ENCODE results near the gene AGMO. TPM values are rescaled to one million over a fixed set of nuclear protein-coding genes. Genes with fewer than 3 reads are reported as not detected.
A peak's percentile ranks its signal among the peaks of the same experiment; 100 is the strongest.

The AGMO gene
- total RNA-seq, 1 donor from 2014 or later: 0.08 TPM

- no peak for ATAC-seq
Observed at GRCh38 chr7:15396210-15397158, 165.3 kb downstream of the AGMO start.

DNA sequence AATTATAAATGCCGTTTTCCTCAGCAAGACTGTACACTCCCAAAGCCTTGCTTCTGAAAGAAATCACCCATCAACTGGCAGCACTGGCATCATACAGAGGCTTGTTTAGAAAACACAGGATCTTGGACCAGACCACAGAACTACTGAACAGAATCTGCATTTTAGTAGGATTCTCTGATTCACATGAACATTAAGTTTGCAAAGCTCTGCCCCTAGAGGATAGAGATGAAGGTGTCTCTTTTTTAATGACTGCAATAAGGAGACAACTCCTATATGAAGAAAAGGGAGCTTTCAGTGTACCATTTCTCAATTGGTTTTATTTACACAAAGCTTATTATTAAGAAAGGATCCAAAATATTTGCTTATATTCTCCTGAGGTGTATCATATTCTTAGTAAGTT, 172.7 kb downstream of the AGMO start:
- ATAC-seq: no peak

DNA sequence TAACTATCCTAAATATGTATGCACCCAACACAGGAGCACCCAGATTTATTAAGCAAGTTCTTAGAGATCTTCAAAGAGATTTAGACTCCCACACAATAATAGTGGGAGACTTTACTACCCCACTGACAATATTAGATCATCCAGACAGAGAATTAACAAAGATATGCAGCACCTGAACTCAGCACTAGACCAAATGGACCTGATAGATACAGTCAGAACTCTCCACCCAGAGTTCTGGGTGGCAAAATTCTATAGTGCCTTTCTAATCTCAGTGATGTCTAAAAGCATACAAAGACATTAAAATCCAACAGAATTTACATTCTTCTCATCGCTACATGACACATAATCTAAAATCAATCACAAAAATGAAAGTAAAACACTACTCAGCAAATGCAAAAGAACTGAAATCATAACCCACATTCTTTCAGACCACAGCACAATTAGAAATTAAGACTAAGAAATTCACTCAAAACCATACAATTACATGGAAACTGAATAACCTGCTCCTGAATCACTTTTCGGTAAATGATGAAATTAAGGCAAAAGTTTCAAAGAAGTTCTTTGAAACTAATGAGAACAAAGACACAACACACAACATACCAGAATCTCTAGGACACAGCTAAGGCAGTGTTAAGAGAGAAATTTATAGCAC, 183.2 kb downstream of the AGMO start:
- ATAC-seq: no peak

DNA sequence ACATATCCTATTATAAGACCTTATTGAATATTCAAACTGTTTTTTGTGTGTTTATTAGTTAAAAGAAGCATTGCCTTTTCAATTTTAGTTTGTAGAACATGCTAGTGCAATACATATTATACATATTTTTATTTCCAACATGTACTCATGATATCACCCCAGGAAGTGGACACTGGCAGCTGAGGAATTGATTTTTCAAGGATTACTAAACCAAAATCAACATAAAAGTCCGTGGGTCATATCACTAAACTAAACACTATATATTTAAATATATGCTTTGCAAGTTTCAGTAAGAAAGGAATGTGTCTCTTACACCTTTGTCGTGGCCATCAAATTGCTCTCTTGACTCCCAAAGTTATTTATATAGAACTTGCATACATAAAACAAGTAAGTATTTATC, 185.2 kb downstream of the AGMO start:
- no peak for ATAC-seq

- ATAC-seq: no peak
Observed at GRCh38 chr7:15370441-15370840, 191.4 kb downstream of the AGMO start.

- ATAC-seq: no peak
Observed at GRCh38 chr7:15368653-15369052, 193.2 kb downstream of the AGMO start.

DNA sequence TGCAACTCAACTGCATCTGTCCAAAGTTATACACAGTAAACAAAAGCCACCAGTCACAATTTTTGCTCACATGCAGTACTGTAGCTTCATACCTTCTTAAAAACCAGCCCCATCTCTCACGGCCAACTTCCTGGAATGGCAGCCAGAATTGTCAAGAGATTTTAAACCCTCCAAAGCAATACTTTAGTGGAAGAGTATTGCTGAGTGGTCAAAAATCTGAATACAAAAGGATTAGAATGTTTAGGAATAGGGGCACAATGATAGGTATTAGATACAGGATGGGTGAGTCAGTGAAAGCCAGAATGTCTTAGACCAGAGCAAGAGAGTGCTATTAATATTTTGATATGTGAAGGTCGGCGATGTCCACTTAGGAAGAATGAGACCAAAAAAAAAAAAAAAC, 193.9 kb downstream of the AGMO start:
- no peak for ATAC-seq

- ATAC-seq: no peak
Observed at GRCh38 chr7:15358112-15358511, 203.7 kb downstream of the AGMO start.

GRCh38 chr7:15352421-15353206, 209.2 kb downstream of the AGMO start:
- peak; percentile 52 for ATAC-seq

DNA sequence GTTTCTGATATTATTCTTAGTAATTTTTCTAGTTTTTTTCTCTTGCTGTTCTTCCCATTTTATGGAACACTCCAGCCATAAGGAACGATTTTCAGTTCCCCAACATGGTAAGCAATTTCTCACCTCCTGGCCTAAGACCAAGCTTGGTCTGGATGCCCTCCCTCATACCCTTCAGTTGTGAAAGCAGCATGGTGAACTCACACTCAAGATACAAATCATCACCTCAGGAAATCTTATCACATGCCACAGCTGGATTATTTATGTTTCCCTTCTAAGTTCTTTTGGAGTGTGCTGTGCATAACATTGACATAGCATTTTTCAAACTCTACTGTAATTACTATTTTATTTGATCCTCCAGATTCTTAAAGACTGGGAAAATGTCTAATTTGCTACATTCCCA, 216.6 kb downstream of the AGMO start:
- ATAC-seq: no peak

DNA sequence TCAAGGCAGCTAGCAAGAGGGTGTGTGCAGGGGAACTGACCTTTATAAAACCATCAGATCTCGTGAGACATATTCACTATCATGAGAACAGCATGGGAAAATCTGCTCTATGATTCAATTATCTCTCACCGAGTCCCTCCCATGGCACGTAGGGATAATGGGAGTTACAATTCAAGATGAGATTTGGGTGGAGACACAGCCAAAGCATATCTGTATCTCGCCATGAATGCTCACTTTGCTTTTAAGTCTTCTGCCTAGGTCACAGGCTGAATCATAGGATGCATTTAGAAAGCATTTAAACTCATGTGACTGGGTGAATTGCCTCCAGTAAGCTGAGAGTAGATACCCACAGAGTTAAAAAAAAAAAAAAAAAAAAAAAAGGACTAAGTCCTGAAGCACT, 220.0 kb downstream of the AGMO start:
- ATAC-seq: no peak

DNA sequence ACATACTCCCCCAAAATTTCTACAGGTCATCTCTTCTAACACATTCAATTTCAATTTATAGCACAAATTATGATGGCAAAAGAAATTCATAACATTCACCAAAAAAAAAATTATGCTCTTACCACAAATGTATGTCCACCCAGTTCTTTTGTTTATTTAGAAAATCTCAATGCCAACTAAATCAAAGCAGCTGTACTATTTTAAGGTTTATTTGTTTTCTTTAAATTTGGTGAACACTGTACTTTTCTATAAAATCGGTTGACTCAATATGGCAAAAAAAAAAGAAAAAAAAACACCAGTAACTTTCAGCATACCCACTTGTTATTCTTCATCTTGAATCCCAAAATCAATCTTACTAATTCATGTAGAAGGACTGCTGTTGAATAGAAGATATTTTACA, 225.7 kb downstream of the AGMO start:
- no peak for ATAC-seq

GRCh38 chr7:15335390-15335789, 226.4 kb downstream of the AGMO start:
- no peak for ATAC-seq

DNA sequence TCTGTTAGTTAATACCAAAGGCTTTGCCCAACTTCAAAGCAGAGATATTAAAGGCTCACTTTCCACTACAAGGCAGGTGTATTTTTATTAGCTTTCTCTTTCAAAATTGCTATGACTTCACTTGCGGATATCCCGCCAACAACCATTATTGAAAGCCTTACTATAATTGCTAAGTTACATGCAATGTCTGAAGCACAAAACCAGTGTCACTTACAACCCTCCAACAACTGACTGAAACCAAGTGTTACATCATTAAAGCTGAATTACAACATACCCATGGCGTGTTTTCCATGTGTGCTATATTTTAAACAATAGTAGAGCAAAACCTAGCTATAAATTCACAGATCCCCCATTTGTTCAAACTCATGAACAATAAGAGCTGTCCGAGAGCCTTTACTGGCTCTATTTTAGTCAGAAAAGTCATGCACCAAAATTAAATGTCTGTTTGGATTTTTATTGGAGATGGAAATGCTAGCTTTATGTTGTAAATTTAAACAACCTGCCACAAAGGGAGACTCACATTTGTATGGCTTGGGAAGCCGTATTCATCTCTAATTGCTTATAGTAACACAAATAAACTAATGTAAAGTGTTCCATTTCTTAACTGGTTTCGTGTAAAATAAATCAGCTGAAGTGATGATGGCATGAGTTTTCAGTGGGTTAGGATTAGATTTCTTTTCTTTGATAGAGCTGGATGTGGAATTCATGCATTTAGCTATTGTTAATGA, 227.1 kb downstream of the AGMO start:
- ATAC-seq: no peak

DNA sequence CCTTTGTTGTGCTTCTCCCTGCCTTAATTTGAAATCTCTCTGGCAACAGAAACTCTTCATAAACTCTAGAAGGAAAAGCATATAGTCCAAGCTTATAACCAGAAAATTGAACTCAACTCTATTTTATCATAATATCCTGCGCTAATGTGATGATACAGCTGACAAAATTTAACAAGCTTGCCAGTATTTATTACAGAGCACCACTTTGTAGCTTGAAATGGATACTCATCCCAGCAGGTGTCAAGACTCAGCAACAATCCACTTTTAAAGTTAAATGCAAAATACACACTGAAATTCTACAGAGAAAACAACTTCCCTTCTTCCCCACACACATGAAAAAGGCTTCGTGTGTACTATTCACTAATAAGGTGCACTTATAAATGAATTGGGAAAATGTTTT, 228.9 kb downstream of the AGMO start:
- ATAC-seq: no peak

GRCh38 chr7:15330943-15331342, 230.9 kb downstream of the AGMO start:
- ATAC-seq: no peak

DNA sequence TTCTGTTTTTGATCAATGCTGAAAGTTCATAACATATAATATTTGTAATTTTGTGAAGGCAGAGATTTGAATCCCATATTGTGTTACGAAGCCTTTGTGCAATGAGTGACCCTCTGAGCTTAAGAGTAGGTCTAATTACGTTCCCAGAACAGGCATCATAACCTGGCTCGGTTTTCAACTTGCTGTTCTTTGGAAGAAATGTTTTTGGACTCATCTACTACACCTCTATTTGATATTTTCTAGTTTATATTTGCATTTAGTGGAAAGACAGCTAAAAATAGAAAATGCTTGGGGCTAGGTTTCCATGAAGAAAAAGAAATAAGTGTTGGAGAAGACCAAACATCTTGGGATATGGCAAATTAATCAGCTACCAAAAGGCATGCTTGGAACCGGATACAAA, 234.8 kb downstream of the AGMO start:
- no peak for ATAC-seq

- no peak for ATAC-seq
Observed at GRCh38 chr7:15326044-15326644, 235.7 kb downstream of the AGMO start.

GRCh38 chr7:15323550-15323949, 238.3 kb downstream of the AGMO start:
- no peak for ATAC-seq

DNA sequence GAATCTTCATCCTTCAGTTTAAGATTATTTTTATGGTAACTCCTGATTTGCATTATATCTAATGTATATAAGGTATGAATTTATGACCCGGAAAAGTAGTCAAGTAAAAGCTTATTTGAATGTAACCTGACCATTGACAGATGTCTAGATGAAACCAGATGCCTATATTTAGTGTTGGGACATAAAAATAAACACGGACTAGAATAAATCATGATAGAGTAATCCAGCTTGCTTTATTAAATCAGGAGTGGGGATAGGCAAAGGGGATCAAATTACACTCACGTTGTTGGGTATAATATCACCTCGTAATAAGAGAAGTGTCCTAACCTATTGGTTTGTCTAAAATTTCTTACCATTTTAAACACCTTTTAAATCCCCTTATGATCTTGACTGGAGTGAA, 244.6 kb downstream of the AGMO start:
- ATAC-seq: no peak

- ATAC-seq: no peak
Observed at GRCh38 chr7:15315678-15316077, 246.1 kb downstream of the AGMO start.

DNA sequence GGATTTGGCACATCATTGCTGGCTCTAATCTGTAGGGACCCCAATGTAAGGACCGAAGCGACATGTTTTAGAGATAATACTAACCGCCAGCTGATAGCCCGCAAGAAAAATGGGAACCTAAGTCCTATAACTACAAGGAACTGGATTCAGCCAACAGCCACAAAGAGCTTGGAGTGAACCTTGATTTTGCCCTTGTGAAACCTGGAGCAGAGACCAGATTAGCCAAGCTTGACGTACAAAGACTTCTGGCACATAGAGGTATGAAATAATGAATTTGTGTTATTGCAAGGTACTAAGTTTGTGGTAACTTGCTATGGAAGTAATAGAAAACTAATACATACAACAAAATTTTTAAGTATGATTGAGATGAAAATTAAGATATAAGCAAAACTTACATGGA, 246.9 kb downstream of the AGMO start:
- ATAC-seq: no peak

All from esophagus mucosa (tissue), 1 donor.